HepG2 (cell line): ENCODE results near the gene TAF4B. TPM values are rescaled to one million over a fixed set of nuclear protein-coding genes. Genes with fewer than 3 reads are reported as not detected.

Experiments
- ATAC-seq: fragments of 200-7000 bp; cut with Tn5 transposase; 3 replicates; pipeline ENCODE4 v1.9.1; 2020; ENCODE audit warnings: mild to moderate bottlenecking, moderate library complexity
- BruUV-seq: library from RNA; stranded (reverse); fragments of 400-500 nt; replicated peaks from 2 replicates; lab custom pipeline; 2021; lab: Mats Ljungman, UMichigan
- CTCF ChIA-PET: fragments of 300-600 bp; formaldehyde crosslinking; extraction: SDS; loops from one replicate; lab custom pipeline; 2021; ENCODE audit warnings: low total read pairs, inconsistent platforms, low intra/inter-chr PET ratio; lab: Yijun Ruan, JAX
- POLR2A ChIA-PET: fragments of 350-600 bp; sonication (Branson Sonifier 250); formaldehyde crosslinking; loops from one replicate; lab custom pipeline; 2020; ENCODE audit warnings: antibody characterized with exemption, inconsistent platforms; lab: Yijun Ruan, JAX
- DNase-seq: peaks from one replicate; pipeline ENCODE4 v3.0.0-alpha.2; 2015; ENCODE audit warnings: low spot score
- FAIRE-seq: peaks from 3 replicates; lab custom pipeline; 2011; peaks lifted over from hg19 to GRCh38; lab: Jason Lieb, UNC
- H2AFZ ChIP-seq: one replicate; pipeline ENCODE4 v1.6.1; 2011; ENCODE audit warnings: low read length, inconsistent platforms
- H3K27ac ChIP-seq: fragments of 300-600 bp; 3 replicates; pipeline ENCODE4 v1.8.0; 2011; ENCODE audit warnings: mixed run types, mild to moderate bottlenecking, mixed read lengths, low read length, inconsistent platforms; ENCODE audit not compliant: insufficient read depth; ENCODE audit errors: extremely low read length
- H3K27me3 ChIP-seq, 2 experiments: fragments of 200-600 bp in 1 of 2; 2 replicates in 1 of 2; 3 replicates in 1 of 2; pipeline versions ENCODE4 v1.6.0 to v1.8.0; 2011; ENCODE audit warnings: low read length in 2 of 2, mild to moderate bottlenecking in 2 of 2, moderate library complexity in 2 of 2, inconsistent platforms in 1 of 2; ENCODE audit not compliant: insufficient read depth in 2 of 2, control insufficient read depth in 1 of 2
- H3K36me3 ChIP-seq, 2 experiments: fragments of 200-600 bp in 1 of 2; replicated peaks in 1 of 2; 2 replicates in 1 of 2; 3 replicates in 1 of 2; pipeline versions ENCODE4 v1.5.1 to v1.8.0; 2011; ENCODE audit warnings: low read length in 2 of 2, inconsistent platforms in 1 of 2; ENCODE audit not compliant: insufficient read depth in 2 of 2, control insufficient read depth in 1 of 2
- H3K4me1 ChIP-seq: 2 replicates; pipeline ENCODE4 v1.5.1; 2012; ENCODE audit warnings: low read length, inconsistent platforms; ENCODE audit not compliant: insufficient read depth
- H3K4me2 ChIP-seq: 2 replicates; pipeline ENCODE4 v1.6.0; 2011; ENCODE audit warnings: low read depth, low read length, inconsistent platforms
- H3K4me3 ChIP-seq, 3 experiments: fragments of 200-600 bp in 1 of 3; sonication (generic), shearing (Covaris generic) in 1 of 3; replicated peaks in 1 of 3; 2 replicates each; pipeline ENCODE4 v1.5.1; 2011 to 2016; ENCODE audit warnings: low read length in 3 of 3, inconsistent platforms in 2 of 3, low read depth in 2 of 3, mild to moderate bottlenecking in 2 of 3, control low read depth in 1 of 3, mixed read lengths in 1 of 3; ENCODE audit not compliant: insufficient read depth in 1 of 3
- H3K79me2 ChIP-seq: one replicate; pipeline ENCODE4 v1.6.1; 2011; ENCODE audit warnings: low read length, inconsistent platforms; ENCODE audit not compliant: insufficient read depth
- H3K9ac ChIP-seq: 2 replicates; pipeline ENCODE4 v1.6.0; 2011; ENCODE audit warnings: mild to moderate bottlenecking, low read depth, low read length, inconsistent platforms; ENCODE audit not compliant: insufficient read depth
- H3K9me3 ChIP-seq: 2 replicates; pipeline ENCODE4 v1.5.1; 2012; ENCODE audit warnings: mild to moderate bottlenecking, low read length
- H4K20me1 ChIP-seq: 2 replicates; pipeline ENCODE4 v1.6.0; 2011; ENCODE audit warnings: inconsistent platforms, mild to moderate bottlenecking, low read length, moderate library complexity; ENCODE audit not compliant: insufficient read depth
- BATF2 ChIP-seq: sonication (generic); formaldehyde crosslinking; IDR thresholded peaks from 2 replicates; pipeline ENCODE4 v1.8.0; 2022; ENCODE audit warnings: mild to moderate bottlenecking, missing genetic modification reagents, moderate library complexity
- CCAR2 ChIP-seq: fragments of 200-400 bp; formaldehyde crosslinking; optimal IDR thresholded peaks from 2 replicates; pipeline ENCODE3; 2018; ENCODE audit warnings: low read depth, mild to moderate bottlenecking, low read length, moderate library complexity
- FOSL2 ChIP-seq: sonication (generic); formaldehyde crosslinking; IDR thresholded peaks from 2 replicates; pipeline ENCODE4 v1.4.0; 2020; ENCODE audit warnings: missing genetic modification reagents
- GPBP1L1 ChIP-seq: sonication (generic); formaldehyde crosslinking; IDR thresholded peaks from 2 replicates; pipeline ENCODE4 v1.5.0; 2020; ENCODE audit warnings: mild to moderate bottlenecking, missing genetic modification reagents
- SKIL ChIP-seq: sonication (generic); formaldehyde crosslinking; IDR thresholded peaks from 2 replicates; pipeline ENCODE4 v1.8.0; 2022; ENCODE audit warnings: missing genetic modification reagents, mild to moderate bottlenecking, moderate library complexity, borderline replicate concordance
- TBX3 ChIP-seq: fragments of 450-650 bp; IDR thresholded peaks from 2 replicates; pipeline ENCODE4 v1.6.1; 2017; ENCODE audit warnings: antibody characterized with exemption, mild to moderate bottlenecking, inconsistent platforms, borderline replicate concordance
- ZGPAT ChIP-seq: IDR thresholded peaks from 2 replicates; pipeline ENCODE4 v1.6.1; 2016; ENCODE audit warnings: mild to moderate bottlenecking
- ZNF430 ChIP-seq: sonication (generic); formaldehyde crosslinking; IDR thresholded peaks from 2 replicates; pipeline ENCODE4 v1.9.0; 2021; ENCODE audit warnings: mild to moderate bottlenecking, missing genetic modification reagents
- ZNF44 ChIP-seq: sonication (generic); formaldehyde crosslinking; IDR thresholded peaks from 2 replicates; pipeline ENCODE4 v1.5.1; 2020; ENCODE audit warnings: mild to moderate bottlenecking, missing genetic modification reagents
- ZNF687 ChIP-seq: sonication (generic); formaldehyde crosslinking; IDR thresholded peaks from 2 replicates; pipeline ENCODE4 v1.5.1; 2020; ENCODE audit warnings: mild to moderate bottlenecking, missing genetic modification reagents, moderate library complexity
- WGBS: methylation state at CpG from one replicate; pipeline ENCODE4 v1.1.6; 2017; ENCODE audit warnings: low lambda C conversion rate; 5-methylcytosine and 5-hydroxymethylcytosine counted together
- in situ Hi-C: cut with HindIII; loops from 2 replicates; pipeline ENCODE4 v1.10.0; 2017; ENCODE audit warnings: low pct_unique_long_range_greater_than_20kb; ENCODE audit not compliant: extremely low pct_ligation_motif_present
- intact Hi-C: fragments of 100-400 bp; cut with micrococcal nuclease; formaldehyde crosslinking; loops from one replicate; pipeline ENCODE4 v1.10.0; 2022; ENCODE audit not compliant: unreplicated experiment
- polyA plus RNA-seq, 8 experiments: library from polyadenylated mRNA; depleted of rRNA in 3 of 8; stranded (reverse) in 7 of 8; unstranded in 1 of 8; fragments of >200 nt; fragmentation: Illumina TruSeq in 4 of 8; extraction: Trizol in 4 of 8; gene quantifications; 2 replicates each; pipeline versions ENCODE4 v1.2.1 to v1.2.3, GENCODE V29; 2011 to 2016; ENCODE audit warnings: low read depth in 4 of 8, missing spikeins in 1 of 8, mixed read lengths in 1 of 8; ENCODE audit not compliant: insufficient read depth in 1 of 8
- total RNA-seq, 5 experiments: library from RNA; depleted of rRNA; stranded (reverse); fragments of >200 nt; fragmentation: Illumina TruSeq; extraction: Trizol; gene quantifications; 2 replicates each; pipeline ENCODE4 v1.2.3, GENCODE V29; 2016; ENCODE audit warnings: low read depth in 1 of 5

The TAF4B gene
- total and polyA plus RNA-seq, 2 of the 13 experiments (the other 11 are each of a cell fraction or from before 2014, with no cell fraction given) = 2.2 to 3.8 TPM

GRCh38 chr18:26435415-26436095 lies 209.3 kb downstream of the TAF4B start:
- in situ Hi-C loops (loop anchor here (25.0 kb wide), 1 partner anchor 102 kb away; the partner anchor contains the start of gene KCTD1), intact Hi-C loops (no loop called here)
- Histone ChIP-seq H3K9ac (no peak overlapping the region), H3K36me3 (no peaks in the 10 kb centered on the region), H3K27me3 (peaks cover 0 to 28% of the 10 kb centered on the region in 2 experiments; a peak in 2 of 5 replicates), H3K4me3 (no peak overlapping the region), H3K9me3 (no peaks in the 10 kb centered on the region), H3K79me2 (no peaks in the 10 kb centered on the region), H2AFZ (no peak overlapping the region), H3K4me1 (peaks cover 9% of the 10 kb centered on the region), H3K4me2 (no peak overlapping the region), H3K27ac (no peak overlapping the region), H4K20me1 (no peaks in the 10 kb centered on the region)
- no TSS peak for BruUV-seq
- FAIRE-seq (no peak), ATAC-seq (no peak), DNase-seq (no peak)
- WGBS = 57% methylated on average over 8 of the region's 8 CpGs
- ChIA-PET POLR2A (no interaction called here), CTCF (no interaction called here)
- no peak for TF ChIP-seq BATF2 (CRISPR knock-in tag)
- no peak for TF ChIP-seq SKIL (CRISPR knock-in tag)
- TF ChIP-seq CCAR2 = no peak
- no peak for TF ChIP-seq ZGPAT (CRISPR knock-in tag)
- TF ChIP-seq TBX3 = no peak
- no peak for TF ChIP-seq ZNF687 (CRISPR knock-in tag)
- TF ChIP-seq GPBP1L1 = no peak
- TF ChIP-seq ZNF430 (CRISPR knock-in tag) = no peak
- no peak for TF ChIP-seq FOSL2 (CRISPR knock-in tag)
- TF ChIP-seq ZNF44 (CRISPR knock-in tag) = no peak
